ENCODE data around the gene CAP2.
"Not testable (repeated sequence)": the region's sequence is repeated elsewhere in the genome, so short reads cannot be mapped to it uniquely, and the experiment has no call there.

The CAP2 gene

DNA sequence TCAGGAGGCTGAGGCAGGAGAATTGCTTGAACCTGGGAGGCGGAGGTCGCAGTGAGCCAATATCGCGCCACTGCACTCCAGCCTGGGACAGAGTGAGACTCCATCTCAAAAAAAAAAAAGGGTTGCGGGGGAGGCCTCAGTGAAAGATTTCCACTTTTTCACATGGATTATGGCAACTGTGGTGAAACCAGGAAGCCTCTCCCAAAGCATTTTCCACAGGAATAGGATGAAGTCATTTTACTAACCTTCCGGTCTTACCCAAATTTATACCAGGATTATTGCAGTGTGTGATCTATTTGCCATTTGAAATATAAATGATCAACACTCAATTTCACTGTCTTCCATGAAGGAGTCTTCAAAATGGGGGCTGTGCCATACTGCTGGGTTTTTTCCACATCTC lies 113.1 kb downstream of the CAP2 start:
- no peak for DNase-seq

GRCh38 chr6:17506962-17507361 lies 113.6 kb downstream of the CAP2 start:
- DNase-seq, result no peak

GRCh38 chr6:17511084-17511483 lies 117.7 kb downstream of the CAP2 start:
- no peak for DNase-seq

DNA sequence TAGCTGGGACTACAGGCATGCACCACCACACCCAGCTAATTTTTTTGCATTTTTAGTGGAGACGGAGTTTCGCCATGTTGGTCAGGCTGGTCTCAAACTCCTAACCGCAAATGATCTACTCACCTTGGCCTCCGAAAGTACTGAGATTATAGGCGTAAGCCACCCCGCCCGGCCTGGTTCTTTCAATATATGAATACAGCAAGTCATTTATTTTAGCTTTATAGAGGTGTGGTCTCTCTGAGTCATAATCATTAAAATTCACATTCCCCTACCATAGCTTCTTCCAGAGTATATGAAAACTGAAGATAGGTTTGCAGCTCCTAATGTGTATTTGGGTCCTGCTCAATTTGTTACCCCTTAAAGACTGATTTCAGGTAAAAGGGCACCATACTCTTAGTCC lies 118.2 kb downstream of the CAP2 start:
- DNase-seq, result no peak

- DNase-seq, result no peak
These were observed 125.7 kb downstream of the CAP2 start for GRCh38 chr6:17519120-17519519.

- no peak for DNase-seq
These were observed 132.2 kb downstream of the CAP2 start for GRCh38 chr6:17525637-17526036.

DNA sequence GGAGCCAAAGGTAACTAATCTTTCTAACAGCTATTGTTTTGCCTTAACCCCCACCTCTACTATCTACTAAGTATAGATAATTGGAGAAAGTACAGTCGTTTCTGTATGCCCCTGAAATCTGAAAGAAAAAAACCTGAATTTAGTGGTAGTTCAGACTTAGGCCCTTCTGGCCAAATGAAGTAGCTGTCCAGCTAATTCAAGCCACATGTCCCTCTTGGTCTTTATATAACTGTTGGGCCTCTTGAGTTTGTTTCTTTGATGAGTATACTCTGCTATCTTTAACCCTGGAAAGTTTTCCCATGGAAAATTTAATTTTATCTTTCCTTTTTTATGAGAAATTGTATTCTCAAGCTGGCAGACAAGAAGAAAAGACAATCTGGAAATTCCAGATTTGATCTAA lies 133.7 kb downstream of the CAP2 start:
- no peak for DNase-seq

DNA sequence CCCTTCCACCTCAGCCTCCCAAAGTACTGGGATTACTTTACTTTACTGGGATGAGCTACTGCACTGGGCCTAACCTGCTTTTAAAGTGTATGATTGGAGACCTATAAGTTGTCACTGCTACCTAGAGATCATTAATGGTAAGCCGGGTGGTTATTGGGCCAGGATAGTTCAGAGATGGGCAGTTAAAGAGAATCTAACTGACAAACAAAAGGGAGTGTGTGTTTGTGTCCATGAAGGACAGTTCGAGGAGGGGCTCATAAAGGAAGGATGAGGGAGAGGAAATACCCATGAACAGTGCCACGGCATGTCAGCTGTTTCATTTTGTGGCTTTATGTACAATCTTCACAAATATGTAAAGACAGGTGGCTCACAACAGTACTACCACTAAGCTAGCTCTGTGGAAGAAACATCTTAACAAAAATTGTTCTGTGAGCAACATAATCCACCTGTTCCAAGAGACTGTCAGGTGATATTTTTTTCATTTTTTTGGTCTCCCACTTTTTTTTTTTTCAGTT lies 137.0 kb downstream of the CAP2 start:
- no peak for DNase-seq

- DNase-seq, result no peak
These were observed 143.2 kb downstream of the CAP2 start for GRCh38 chr6:17536586-17536985.

GRCh38 chr6:17542243-17542642 lies 148.8 kb downstream of the CAP2 start:
- DNase-seq, result no peak

GRCh38 chr6:17545681-17546080 lies 152.3 kb downstream of the CAP2 start:
- DNase-seq, result not testable (repeated sequence)

DNA sequence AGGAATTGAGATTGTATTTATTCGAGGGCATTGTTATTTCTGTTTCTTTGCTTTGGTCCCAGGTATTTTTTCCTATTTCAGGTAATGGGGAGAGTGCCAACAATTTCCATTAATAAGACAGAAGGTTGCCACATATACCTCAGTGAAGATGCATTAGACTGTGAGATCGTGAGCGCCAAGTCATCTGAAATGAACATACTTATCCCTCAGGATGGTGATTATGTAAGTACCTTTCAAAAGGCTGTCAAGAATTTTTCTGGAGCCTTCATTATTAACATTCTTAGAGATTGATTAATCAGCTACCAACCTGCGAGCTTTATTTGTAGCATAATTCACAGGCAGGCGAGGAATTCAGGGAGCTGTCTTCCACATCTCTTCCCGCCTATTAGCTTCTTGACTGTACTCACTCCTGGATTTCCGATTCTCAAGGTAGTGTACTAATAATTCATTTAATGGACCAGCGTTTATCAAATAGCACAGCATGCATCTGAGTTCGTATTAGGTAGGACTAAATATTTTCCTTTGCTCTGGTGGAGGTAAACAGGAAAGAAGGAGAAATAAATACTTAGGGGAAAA lies 158.1 kb downstream of the CAP2 start:
- no peak for DNase-seq

GRCh38 chr6:17552861-17553260 lies 159.5 kb downstream of the CAP2 start:
- no peak for DNase-seq

- no peak for DNase-seq
These were observed 162.6 kb downstream of the CAP2 start for GRCh38 chr6:17556014-17556413.

DNA sequence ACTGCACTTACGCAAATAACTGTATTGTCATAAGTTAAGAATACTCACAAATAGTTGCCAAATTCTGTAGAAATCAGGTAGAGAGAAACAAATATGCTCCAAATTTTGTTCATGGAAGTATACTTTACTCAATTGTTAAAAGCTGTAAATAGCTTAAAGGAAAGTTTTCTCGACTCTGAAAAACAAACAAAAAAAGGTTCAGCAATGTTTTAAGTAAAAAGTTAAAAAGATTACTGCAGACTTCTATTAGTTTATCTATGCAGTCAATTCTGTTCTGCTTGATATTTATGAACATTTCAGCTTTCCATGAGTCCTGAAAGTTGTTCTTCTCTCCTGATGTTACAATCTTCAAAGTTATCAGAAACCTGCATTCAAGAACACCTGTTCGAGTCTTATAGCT lies 169.2 kb downstream of the CAP2 start:
- DNase-seq, result no peak

DNA sequence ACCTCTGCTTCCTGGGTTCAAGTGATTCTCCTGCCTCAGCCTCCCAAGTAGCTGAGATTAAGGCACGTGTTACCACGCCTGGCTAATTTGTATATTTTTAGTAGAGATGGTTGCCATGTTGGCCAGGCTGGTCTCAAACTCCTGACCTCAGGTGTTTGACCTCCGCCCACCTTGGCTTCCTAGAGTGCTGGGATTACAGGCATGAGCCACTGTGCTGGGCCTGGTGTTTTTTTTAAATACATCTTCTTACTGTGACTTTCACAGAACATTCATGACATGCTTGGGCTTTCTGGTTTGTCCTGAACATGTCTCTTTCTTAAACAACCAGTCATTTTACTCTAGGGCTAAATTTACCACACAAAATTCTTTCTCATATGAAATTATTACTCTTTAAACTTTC lies 172.0 kb downstream of the CAP2 start:
- DNase-seq, result peak; percentile 23

DNA sequence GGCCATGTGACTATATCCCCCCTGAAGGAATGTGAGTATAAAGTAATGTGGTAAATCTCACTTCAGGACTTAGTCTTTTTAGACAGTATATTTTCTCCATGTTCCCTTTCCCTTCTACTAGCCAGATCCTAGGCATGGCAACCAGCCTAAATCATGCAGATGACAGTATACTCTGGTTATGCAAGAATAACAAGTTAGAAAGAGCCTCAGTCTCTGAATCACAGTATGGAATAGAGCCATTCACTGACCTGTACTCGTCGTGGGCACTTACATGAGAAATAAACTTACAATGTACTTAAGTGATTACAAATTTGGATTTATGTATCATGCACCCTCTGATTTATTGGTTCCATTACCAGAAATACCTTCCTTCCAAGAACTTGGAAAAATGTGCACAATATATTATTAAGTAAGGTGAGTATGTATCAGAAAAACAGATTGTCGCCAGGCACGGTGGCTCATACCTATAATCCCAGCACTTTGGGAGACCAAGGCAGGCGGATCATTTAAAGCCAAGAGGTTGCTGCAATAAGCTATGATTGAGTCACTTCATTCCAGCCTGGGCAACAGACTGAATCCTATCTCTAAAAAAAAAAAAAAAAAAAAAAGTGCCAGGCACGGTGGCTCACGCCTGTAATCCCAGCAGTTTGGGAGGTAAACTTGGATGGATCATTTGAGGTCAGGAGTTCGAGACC lies 181.6 kb downstream of the CAP2 start:
- no peak for DNase-seq

DNA sequence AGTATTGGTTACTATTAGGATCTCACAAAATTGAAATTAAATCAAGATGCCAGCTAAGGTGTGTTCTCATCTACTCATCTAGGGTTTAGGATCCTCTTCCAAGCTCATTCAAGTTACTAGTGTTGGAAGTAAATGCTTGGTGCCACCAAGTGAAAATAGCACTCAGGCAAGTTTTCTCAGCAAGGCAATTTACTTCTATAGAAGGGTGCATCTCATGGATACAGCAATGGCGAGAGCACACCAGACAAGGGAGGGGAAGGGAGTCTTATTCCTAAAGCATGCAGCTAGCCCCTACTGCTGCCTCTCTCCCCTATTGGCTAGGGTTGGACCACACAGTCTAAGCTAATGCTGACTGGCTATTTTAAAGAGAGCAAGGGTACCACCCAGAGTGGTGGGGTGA lies 183.7 kb downstream of the CAP2 start:
- DNase-seq, result peak; percentile 16

DNA sequence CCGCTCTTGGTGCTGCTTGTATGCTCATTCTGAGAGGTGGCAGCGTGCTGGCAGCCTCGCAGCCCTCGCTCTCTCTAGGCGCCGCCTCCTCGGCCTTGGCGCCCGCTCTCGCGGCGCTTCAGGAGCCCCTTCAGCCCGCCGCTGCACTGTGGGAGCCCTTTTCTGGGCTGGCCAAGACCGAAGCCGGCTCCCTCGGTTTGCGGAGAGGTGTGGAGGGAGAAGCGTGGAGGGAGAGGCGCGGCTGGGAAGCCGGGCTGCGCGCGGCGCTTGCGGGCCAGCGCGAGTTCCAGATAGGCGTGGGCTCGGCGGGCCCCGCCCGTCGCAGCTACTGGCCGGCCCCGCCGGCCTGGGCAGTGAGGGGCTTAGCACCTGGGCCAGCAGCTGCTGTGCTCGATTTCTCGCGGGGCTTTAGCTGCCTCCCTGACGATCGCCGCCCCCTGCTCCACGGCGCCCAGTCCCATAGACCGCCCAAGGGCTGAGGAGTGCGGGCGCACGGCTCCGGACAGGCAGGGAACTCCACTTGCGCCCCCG lies 187.2 kb downstream of the CAP2 start:
- DNase-seq, result peak; percentile 65

GRCh38 chr6:17581282-17581681 lies 187.9 kb downstream of the CAP2 start:
- peak; percentile 7 for DNase-seq

- peak; percentile 48 for DNase-seq
These were observed 190.4 kb downstream of the CAP2 start for GRCh38 chr6:17583811-17584210.

DNA sequence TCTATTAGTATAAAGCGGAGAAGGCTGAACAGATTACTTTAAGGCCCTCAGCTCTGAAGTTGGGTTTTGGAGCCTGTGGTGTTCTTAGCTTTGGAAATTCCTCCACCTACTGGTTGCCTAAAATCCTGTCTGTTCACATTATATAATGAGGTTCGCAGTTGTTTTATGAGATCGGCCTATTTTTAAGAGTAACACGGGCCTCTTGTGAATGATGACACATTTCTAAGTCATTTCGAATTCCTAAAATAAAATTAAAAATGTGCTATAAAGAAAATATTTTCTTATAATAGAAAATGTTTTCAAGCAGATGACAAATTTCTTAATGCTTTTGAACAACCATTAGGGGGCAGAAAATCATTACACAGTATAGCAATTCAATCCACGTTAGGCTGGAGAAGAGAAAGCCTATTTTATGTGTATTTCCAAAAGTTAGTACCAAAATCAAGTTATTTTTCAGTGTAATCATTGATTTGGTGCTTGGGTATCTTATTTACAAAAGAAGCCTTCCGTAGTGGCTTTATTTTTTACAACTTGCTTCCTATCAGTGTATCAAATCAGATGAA lies 190.9 kb downstream of the CAP2 start:
- peak; percentile 76 for DNase-seq

DNA sequence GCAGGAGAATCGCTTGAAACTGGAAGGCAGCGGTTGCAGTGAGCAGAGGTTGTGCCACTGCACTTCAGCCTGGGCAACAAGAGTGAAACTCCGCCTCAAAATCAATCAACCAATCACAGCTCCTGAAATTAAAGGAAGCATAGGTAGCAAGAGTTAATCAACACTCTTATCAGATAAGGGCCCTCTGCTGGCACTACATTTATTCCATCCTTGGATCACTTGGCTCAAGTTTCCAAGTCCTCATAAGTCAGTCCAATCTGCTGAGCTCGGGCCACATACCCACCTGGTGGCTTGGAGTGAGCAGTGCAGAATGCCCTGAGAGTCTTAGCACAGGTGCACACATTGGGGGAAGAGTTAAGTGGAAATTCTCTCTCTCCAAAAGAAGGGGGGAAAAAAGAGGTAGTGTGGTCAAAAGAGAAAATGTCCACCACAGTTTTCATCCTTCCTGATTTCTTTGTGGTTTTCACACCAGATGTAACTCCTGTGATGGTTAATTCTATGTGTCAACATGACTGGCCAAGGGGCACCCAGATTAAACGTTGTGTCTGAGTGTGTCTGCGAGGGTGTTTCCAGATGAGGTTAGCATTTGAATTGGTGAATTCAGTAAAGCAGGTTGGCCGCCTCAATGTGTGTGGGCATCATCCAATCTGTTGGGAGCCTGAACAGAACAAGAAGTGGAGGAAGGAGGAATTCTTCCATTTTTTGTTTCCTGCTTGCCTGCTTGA lies 192.5 kb downstream of the CAP2 start:
- peak; percentile 47 for DNase-seq

GRCh38 chr6:17586623-17587022 lies 193.2 kb downstream of the CAP2 start:
- not testable (repeated sequence) for DNase-seq

Measured in DMS53 (cell line).